DMS153 (cell line): ENCODE data around the gene BTBD9.
"Not testable (repeated sequence)": the region's sequence is repeated elsewhere in the genome, so short reads cannot be mapped to it uniquely, and the experiment has no call there.

Experiments
- DNase-seq: peaks from one replicate; lab custom pipeline; 2025; lab: John Stamatoyannopoulos, UW

BTBD9 gene

GRCh38 chr6:38387461-38387860, 252.3 kb downstream of the BTBD9 start:
- DNase-seq, result no peak

GRCh38 chr6:38378801-38379200, 260.9 kb downstream of the BTBD9 start:
- no peak for DNase-seq

- DNase-seq, result no peak
Observed at GRCh38 chr6:38375937-38376336, 263.8 kb downstream of the BTBD9 start.

- DNase-seq, result no peak
Observed at GRCh38 chr6:38375341-38375740, 264.4 kb downstream of the BTBD9 start.

- no peak for DNase-seq
Observed at GRCh38 chr6:38371881-38372280, 267.8 kb downstream of the BTBD9 start.

GRCh38 chr6:38370653-38371601, 268.8 kb downstream of the BTBD9 start:
- DNase-seq, result no peak

- no peak for DNase-seq
Observed at GRCh38 chr6:38367231-38367630, 272.5 kb downstream of the BTBD9 start.

GRCh38 chr6:38366234-38366633, 273.5 kb downstream of the BTBD9 start:
- DNase-seq, result no peak

GRCh38 chr6:38364775-38365174, 275.0 kb downstream of the BTBD9 start:
- no peak for DNase-seq

- DNase-seq, result no peak
Observed at GRCh38 chr6:38364127-38364526, 275.6 kb downstream of the BTBD9 start.

GRCh38 chr6:38355519-38355918, 284.2 kb downstream of the BTBD9 start:
- no peak for DNase-seq

GRCh38 chr6:38354905-38355304, 284.8 kb downstream of the BTBD9 start:
- no peak for DNase-seq

GRCh38 chr6:38354037-38354381, 285.7 kb downstream of the BTBD9 start:
- no peak for DNase-seq

GRCh38 chr6:38353310-38354036, 286.3 kb downstream of the BTBD9 start:
- no peak for DNase-seq

GRCh38 chr6:38352636-38353035, 287.1 kb downstream of the BTBD9 start:
- no peak for DNase-seq

- no peak for DNase-seq
Observed at GRCh38 chr6:38350942-38351341, 288.8 kb downstream of the BTBD9 start.

- no peak for DNase-seq
Observed at GRCh38 chr6:38350220-38350619, 289.5 kb downstream of the BTBD9 start.

GRCh38 chr6:38349795-38350194, 289.9 kb downstream of the BTBD9 start:
- DNase-seq, result no peak

- no peak for DNase-seq
Observed at GRCh38 chr6:38349221-38349620, 290.5 kb downstream of the BTBD9 start.

- DNase-seq, result no peak
Observed at GRCh38 chr6:38348371-38348770, 291.4 kb downstream of the BTBD9 start.

GRCh38 chr6:38347829-38348228, 291.9 kb downstream of the BTBD9 start:
- DNase-seq, result not testable (repeated sequence)

- no peak for DNase-seq
Observed at GRCh38 chr6:38346291-38347079, 293.2 kb downstream of the BTBD9 start.
